ENCODE measurements around the gene NEDD4L. TPM values are rescaled to one million over a fixed set of nuclear protein-coding genes. Genes with fewer than 3 reads are reported as not detected.
"Not testable (repeated sequence)": the region's sequence is repeated elsewhere in the genome, so short reads cannot be mapped to it uniquely, and the experiment has no call there.

Gene NEDD4L
- total RNA-seq, 1 experiment from 2014 or later, result 108 TPM

DNA sequence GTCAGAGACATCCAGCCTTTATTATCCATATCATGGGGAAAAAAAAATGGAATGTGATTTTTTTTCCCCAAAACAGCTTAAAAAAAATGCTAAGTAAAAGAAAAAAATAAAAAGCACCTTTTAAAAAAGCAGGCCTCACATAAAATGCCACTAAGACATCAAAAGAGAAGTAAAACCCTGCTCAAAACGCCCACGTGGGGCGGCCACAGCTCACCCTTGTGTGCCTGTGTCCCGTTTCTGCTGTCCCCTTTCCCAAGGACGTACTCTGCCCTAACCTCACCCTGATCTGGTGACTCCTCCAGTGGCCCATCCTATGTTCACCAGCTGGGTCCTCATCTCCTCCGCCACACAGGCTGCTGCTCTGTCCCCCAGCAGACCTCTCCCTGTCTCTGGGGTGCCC lies 125.4 kb downstream of the NEDD4L start:
- TF ChIP-seq, protein P1, sequence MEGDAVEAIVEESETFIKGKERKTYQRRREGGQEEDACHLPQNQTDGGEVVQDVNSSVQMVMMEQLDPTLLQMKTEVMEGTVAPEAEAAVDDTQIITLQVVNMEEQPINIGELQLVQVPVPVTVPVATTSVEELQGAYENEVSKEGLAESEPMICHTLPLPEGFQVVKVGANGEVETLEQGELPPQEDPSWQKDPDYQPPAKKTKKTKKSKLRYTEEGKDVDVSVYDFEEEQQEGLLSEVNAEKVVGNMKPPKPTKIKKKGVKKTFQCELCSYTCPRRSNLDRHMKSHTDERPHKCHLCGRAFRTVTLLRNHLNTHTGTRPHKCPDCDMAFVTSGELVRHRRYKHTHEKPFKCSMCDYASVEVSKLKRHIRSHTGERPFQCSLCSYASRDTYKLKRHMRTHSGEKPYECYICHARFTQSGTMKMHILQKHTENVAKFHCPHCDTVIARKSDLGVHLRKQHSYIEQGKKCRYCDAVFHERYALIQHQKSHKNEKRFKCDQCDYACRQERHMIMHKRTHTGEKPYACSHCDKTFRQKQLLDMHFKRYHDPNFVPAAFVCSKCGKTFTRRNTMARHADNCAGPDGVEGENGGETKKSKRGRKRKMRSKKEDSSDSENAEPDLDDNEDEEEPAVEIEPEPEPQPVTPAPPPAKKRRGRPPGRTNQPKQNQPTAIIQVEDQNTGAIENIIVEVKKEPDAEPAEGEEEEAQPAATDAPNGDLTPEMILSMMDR (IDR thresholded peaks at IDR 0.05; ENCODE audit: unreplicated experiment), result no peak
- H3K27ac Mint-ChIP-seq (ENCODE audit: low read depth, unreplicated experiment), result no peak overlapping the region
- BruUV-seq (replicated peaks), result no TSS peak
- CTCF ChIA-PET, result interaction anchor here (0.6 to 0.8 kb wide), 4 partner anchors 9 to 1156 kb away, joined by 3 to 5 read pairs (median 3); no protein-coding TSS in a partner anchor
- intact Hi-C loops (cut with micrococcal nuclease), result no loop called here
- no peaks in the 10 kb centered on the region for H3K9me3 Mint-ChIP-seq (ENCODE audit: unreplicated experiment)
- DNase-seq (ENCODE audit: unreplicated experiment), result no peak
- POLR2A ChIA-PET, result interaction anchor here (0.9 kb wide), 1 partner anchor 34 kb away, joined by 4 read pairs; no protein-coding TSS in a partner anchor
- no peak overlapping the region for H3K4me3 Mint-ChIP-seq (ENCODE audit: unreplicated experiment)
- H3K4me1 Mint-ChIP-seq (ENCODE audit: insufficient read depth, unreplicated experiment), result no peaks in the 10 kb centered on the region
- no peaks in the 10 kb centered on the region for H3K36me3 Mint-ChIP-seq (ENCODE audit: insufficient read depth, unreplicated experiment)
- no peaks in the 10 kb centered on the region for H3K27me3 Mint-ChIP-seq (ENCODE audit: insufficient read depth, unreplicated experiment)

DNA sequence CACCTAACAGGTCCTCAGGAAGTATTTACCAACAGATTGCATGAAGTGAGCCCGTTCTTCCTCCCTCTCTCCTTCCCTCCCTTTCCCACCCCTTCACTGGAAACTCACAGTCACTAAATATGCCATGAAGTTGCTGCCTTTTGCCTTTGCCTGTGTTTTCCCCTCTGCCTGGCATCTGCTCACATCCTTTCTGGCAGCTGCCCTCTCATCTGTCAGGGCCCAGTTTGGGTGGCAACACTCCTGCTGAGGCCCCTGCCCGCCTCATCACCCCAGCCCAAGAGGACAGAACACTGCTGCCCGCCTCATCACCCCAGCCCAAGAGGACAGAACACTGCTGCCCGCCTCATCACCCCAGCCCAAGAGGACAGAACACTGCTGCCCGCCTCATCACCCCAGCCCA lies 126.0 kb downstream of the NEDD4L start:
- intact Hi-C loops (cut with micrococcal nuclease); H3K27ac Mint-ChIP-seq (ENCODE audit: low read depth, unreplicated experiment); H3K4me3 Mint-ChIP-seq (ENCODE audit: unreplicated experiment); BruUV-seq (replicated peaks); POLR2A ChIA-PET; CTCF ChIA-PET; H3K9me3 Mint-ChIP-seq (ENCODE audit: unreplicated experiment); H3K27me3 Mint-ChIP-seq (ENCODE audit: insufficient read depth, unreplicated experiment); DNase-seq (ENCODE audit: unreplicated experiment); H3K4me1 Mint-ChIP-seq (ENCODE audit: insufficient read depth, unreplicated experiment); H3K36me3 Mint-ChIP-seq (ENCODE audit: insufficient read depth, unreplicated experiment): not testable (repeated sequence)

DNA sequence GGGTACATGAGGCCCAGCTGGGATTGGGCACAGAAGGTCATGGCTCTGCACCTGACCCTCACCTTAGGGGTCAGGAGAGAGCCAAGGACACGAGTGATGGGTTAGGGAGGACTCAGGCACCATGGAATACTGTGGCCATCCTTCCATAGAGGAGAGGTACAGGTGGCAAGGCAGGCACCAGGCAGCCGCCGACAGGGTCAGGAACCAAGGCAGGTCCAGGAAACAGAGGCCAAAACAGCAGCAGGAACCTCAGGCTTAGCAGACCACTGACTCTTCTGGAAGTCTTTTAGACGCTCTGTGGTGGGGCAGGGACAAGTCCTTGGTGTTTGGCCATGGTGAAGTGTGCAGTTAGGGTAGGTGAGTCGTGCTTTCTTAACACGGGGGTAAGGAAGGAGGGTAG lies 128.0 kb downstream of the NEDD4L start:
- DNase-seq (ENCODE audit: unreplicated experiment), result no peak
- POLR2A ChIA-PET, result interaction anchor here (0.9 to 1.6 kb wide), 2 partner anchors 9 to 10 kb away, joined by 3 to 4 read pairs; no protein-coding TSS in a partner anchor
- no peaks in the 10 kb centered on the region for H3K9me3 Mint-ChIP-seq (ENCODE audit: unreplicated experiment)
- no peak overlapping the region for H3K27ac Mint-ChIP-seq (ENCODE audit: low read depth, unreplicated experiment)
- H3K27me3 Mint-ChIP-seq (ENCODE audit: insufficient read depth, unreplicated experiment), result no peaks in the 10 kb centered on the region
- CTCF ChIA-PET, result interaction anchor here (0.8 to 1.6 kb wide), 4 partner anchors 9 to 126 kb away, joined by 3 to 6 read pairs (median 5); no protein-coding TSS in a partner anchor
- TF ChIP-seq, protein P1 (IDR thresholded peaks at IDR 0.05; ENCODE audit: unreplicated experiment), result no peak
- BruUV-seq (replicated peaks), result no TSS peak
- peaks cover 9% of the 10 kb centered on the region for H3K4me1 Mint-ChIP-seq (ENCODE audit: insufficient read depth, unreplicated experiment)
- intact Hi-C loops (cut with micrococcal nuclease), result no loop called here
- H3K4me3 Mint-ChIP-seq (ENCODE audit: unreplicated experiment), result no peak overlapping the region
- no peaks in the 10 kb centered on the region for H3K36me3 Mint-ChIP-seq (ENCODE audit: insufficient read depth, unreplicated experiment)

DNA sequence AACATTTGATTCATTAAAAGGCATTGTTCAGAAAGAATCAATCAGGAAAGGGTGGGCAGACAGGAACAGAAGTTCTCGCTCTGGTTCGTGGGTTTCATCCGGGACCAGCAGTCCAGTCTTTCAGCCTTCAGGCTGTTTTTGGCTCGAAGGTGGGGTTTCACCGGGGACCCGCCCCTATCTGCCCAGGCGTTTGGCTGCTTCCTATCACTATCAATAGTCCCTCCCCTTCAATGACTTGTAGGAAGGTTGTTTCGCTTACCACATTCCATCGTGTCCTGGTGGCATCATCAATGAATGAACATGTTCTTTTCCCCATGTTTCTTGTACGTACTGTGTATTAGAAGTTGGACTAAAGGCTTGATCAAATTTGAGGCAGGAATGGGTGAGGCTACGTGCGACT lies 130.3 kb downstream of the NEDD4L start:
- CTCF ChIA-PET, result interaction anchor here (0.6 to 1.6 kb wide), 3 partner anchors 26 to 131 kb away, joined by 3 to 5 read pairs (median 4); no protein-coding TSS in a partner anchor
- TF ChIP-seq, protein P1 (IDR thresholded peaks at IDR 0.05; ENCODE audit: unreplicated experiment), result no peak
- Mint-ChIP-seq H3K4me3 (ENCODE audit: unreplicated experiment) (no peak overlapping the region), H3K9me3 (ENCODE audit: unreplicated experiment) (no peaks in the 10 kb centered on the region), H3K4me1 (ENCODE audit: insufficient read depth, unreplicated experiment) (peaks cover 12% of the 10 kb centered on the region), H3K27ac (ENCODE audit: low read depth, unreplicated experiment) (no peak overlapping the region), H3K36me3 (ENCODE audit: insufficient read depth, unreplicated experiment) (no peaks in the 10 kb centered on the region), H3K27me3 (ENCODE audit: insufficient read depth, unreplicated experiment) (no peaks in the 10 kb centered on the region)
- no peak for DNase-seq (ENCODE audit: unreplicated experiment)
- intact Hi-C loops (cut with micrococcal nuclease), result no loop called here
- no TSS peak for BruUV-seq (replicated peaks)
- POLR2A ChIA-PET, result interaction anchor here (1.2 kb wide), 1 partner anchor 31 kb away, joined by 3 read pairs; no protein-coding TSS in a partner anchor

Measured in MCF 10A (cell line).